Measurements from ENCODE around the gene AP1S1. TPM values are rescaled to one million over a fixed set of nuclear protein-coding genes. Genes with fewer than 3 reads are reported as not detected.

The AP1S1 gene
- total and polyA plus RNA-seq, 2 of the 13 experiments (the other 11 are each of a cell fraction or from before 2014, with no cell fraction given) = 57.5 to 68.1 TPM

GRCh38 chr7:101121991-101122932 is 32.0 kb upstream of the AP1S1 start (continued):
- no peak for TF ChIP-seq ZBTB40 (IDR thresholded peaks at IDR 0.05)
- peak; percentile 11; the same call in 1 of the 2 replicates for TF ChIP-seq ZBTB40 (CRISPR knock-in tag; IDR thresholded peaks at IDR 0.05)
- no peak for TF ChIP-seq TOPORS (CRISPR knock-in tag; IDR thresholded peaks at IDR 0.05)
- no peak for TF ChIP-seq ZNF501 (CRISPR knock-in tag; IDR thresholded peaks at IDR 0.05)
- TF ChIP-seq MTF1 (CRISPR knock-in tag; IDR thresholded peaks at IDR 0.05) = no peak
- peak; percentile 69 for TF ChIP-seq TAF1 (CRISPR knock-in tag; IDR thresholded peaks at IDR 0.05)
- no peak for TF ChIP-seq ZKSCAN1 (IDR thresholded peaks at IDR 0.05; ENCODE audit: low read length)
- peak; percentile 48; the same call in 1 of the 2 replicates for TF ChIP-seq ZNF574 (CRISPR knock-in tag; IDR thresholded peaks at IDR 0.05)
- peak; percentile 72 for TF ChIP-seq XRCC5 (optimal IDR thresholded peaks at IDR 0.05; ENCODE audit: low read length)
- TF ChIP-seq HMGA1 (CRISPR knock-in tag; conservative IDR thresholded peaks at IDR 0.05) = no peak
- no peak for TF ChIP-seq ZNF468 (CRISPR knock-in tag; IDR thresholded peaks at IDR 0.05)
- no peak; the same call in 1 of the 2 replicates for TF ChIP-seq ZNF503 (CRISPR knock-in tag; IDR thresholded peaks at IDR 0.05)
- TF ChIP-seq CREM (IDR thresholded peaks at IDR 0.05) = peak; percentile 19
- no peak for TF ChIP-seq CREM (CRISPR knock-in tag; IDR thresholded peaks at IDR 0.05)
- TF ChIP-seq TBX2 (CRISPR knock-in tag; IDR thresholded peaks at IDR 0.05; ENCODE audit: borderline replicate concordance) = 0 out of 2 replicates have a peak, but pooled peaks have one; percentile 42

Measured in HepG2 (cell line).